Bronchial epithelial cell (primary cell): ENCODE measurements around the gene SOX2. TPM values are rescaled to one million over a fixed set of nuclear protein-coding genes. Genes with fewer than 3 reads are reported as not detected.
A peak's percentile ranks its signal among the peaks of the same experiment; 100 is the strongest.

Experiments used
- DNase-seq: peaks from one replicate; pipeline ENCODE4 v3.0.0-alpha.2; 2010; ENCODE audit warnings: low read depth
- FAIRE-seq: peaks from 2 replicates; lab custom pipeline; 2011; peaks lifted over from hg19 to GRCh38; lab: Jason Lieb, UNC
- H3K27me3 ChIP-seq: 2 replicates; pipeline ENCODE4 v1.5.1; 2011; ENCODE audit warnings: low read length; ENCODE audit not compliant: control insufficient read depth, insufficient read depth
- H3K36me3 ChIP-seq: 2 replicates; pipeline ENCODE4 v1.5.1; 2011; ENCODE audit warnings: low read length; ENCODE audit not compliant: control insufficient read depth, insufficient read depth
- H3K4me3 ChIP-seq: 2 replicates; pipeline ENCODE4 v1.5.1; 2011; ENCODE audit warnings: mild to moderate bottlenecking, low read depth, low read length, control low read depth
- total RNA-seq: library from RNA; depleted of rRNA; stranded (reverse); fragments of >200 nt; gene quantifications from 2 replicates; pipeline ENCODE4 v1.2.1, GENCODE V29; 2014
- TF ChIP-seq, protein P1 (sequence below): IDR thresholded peaks from 2 replicates; pipeline ENCODE4 v1.5.1; 2011; ENCODE audit warnings: mild to moderate bottlenecking, moderate library complexity, low read length, control low read depth, inconsistent platforms; ENCODE audit not compliant: insufficient read depth, severe bottlenecking

The SOX2 gene
- total RNA-seq, 1 donor from 2014 or later, result 4.5 TPM

DNA sequence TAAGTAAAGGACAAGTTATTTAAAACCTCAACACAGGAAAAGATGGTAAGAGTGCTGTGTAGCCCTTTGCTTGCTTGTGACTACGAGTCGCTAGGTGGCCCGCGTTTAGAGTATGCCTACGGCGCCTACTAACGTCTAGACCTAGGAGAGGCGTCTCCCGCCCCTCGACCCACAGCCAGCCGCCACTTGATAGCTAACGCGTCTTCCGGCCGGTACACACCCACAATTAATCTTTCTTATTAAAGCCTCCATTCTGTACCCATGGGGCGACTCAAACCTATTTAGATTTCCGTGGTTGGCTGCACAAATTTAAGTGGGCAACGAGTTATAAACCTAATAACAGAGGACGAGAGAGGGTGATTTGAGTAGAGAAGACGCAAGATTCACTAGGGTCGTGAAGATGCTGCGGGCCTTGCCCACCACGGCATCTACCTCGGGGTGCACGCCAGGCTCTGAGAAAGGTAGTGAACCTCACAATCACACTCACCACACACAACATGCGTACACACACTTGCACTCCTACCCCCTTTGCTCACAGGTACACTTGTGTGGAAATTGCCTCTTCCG is 12.0 kb downstream of the SOX2 start:
- Histone ChIP-seq H3K36me3 (no peaks in the 10 kb centered on the region), H3K4me3 (no peak overlapping the region), H3K27me3 (peaks cover 3% of the 10 kb centered on the region)
- TF ChIP-seq, protein P1, sequence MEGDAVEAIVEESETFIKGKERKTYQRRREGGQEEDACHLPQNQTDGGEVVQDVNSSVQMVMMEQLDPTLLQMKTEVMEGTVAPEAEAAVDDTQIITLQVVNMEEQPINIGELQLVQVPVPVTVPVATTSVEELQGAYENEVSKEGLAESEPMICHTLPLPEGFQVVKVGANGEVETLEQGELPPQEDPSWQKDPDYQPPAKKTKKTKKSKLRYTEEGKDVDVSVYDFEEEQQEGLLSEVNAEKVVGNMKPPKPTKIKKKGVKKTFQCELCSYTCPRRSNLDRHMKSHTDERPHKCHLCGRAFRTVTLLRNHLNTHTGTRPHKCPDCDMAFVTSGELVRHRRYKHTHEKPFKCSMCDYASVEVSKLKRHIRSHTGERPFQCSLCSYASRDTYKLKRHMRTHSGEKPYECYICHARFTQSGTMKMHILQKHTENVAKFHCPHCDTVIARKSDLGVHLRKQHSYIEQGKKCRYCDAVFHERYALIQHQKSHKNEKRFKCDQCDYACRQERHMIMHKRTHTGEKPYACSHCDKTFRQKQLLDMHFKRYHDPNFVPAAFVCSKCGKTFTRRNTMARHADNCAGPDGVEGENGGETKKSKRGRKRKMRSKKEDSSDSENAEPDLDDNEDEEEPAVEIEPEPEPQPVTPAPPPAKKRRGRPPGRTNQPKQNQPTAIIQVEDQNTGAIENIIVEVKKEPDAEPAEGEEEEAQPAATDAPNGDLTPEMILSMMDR, result no peak
- FAIRE-seq, result no peak
- DNase-seq, result no peak

DNA sequence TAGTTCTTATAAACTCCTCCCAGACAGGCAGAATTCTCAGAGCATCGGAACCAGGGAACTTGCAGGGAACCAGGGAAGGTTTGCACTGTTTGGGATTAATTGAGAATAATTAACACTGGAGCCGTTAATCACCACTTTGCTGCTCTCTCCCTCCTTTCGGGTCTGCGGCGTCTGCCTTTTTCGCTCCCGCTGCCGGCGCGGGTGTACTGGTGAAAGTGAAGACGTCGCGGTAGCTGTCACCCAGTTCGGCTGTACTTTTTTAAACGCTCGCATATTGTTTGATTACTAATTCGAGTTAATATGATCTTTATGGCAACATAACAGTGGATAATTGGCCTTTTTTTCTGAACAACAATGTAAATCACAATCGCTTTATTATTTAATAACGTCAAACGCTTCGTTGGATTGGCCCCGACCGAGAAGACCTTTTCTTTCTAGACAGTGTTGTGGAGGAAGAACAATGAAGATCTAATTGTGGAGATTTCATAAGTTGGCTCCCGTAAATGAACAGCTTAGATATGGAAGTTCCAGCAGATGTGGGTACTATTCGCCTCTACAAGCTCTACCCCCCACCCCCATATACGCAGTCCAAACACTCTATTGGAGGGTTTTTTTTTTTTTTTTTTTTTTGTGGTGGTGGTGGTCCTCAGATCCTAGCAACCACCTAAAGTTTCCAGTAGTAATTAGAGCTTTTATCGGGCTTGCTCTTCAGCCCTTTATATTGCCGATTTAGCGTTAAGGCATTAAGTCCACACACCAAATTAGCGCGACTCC is 12.7 kb downstream of the SOX2 start:
- FAIRE-seq (no peak), DNase-seq (no peak)
- H3K27me3 ChIP-seq, result peaks cover 5% of the 10 kb centered on the region
- no peak overlapping the region for H3K4me3 ChIP-seq
- TF ChIP-seq, protein P1, result no peak
- H3K36me3 ChIP-seq, result no peaks in the 10 kb centered on the region

DNA sequence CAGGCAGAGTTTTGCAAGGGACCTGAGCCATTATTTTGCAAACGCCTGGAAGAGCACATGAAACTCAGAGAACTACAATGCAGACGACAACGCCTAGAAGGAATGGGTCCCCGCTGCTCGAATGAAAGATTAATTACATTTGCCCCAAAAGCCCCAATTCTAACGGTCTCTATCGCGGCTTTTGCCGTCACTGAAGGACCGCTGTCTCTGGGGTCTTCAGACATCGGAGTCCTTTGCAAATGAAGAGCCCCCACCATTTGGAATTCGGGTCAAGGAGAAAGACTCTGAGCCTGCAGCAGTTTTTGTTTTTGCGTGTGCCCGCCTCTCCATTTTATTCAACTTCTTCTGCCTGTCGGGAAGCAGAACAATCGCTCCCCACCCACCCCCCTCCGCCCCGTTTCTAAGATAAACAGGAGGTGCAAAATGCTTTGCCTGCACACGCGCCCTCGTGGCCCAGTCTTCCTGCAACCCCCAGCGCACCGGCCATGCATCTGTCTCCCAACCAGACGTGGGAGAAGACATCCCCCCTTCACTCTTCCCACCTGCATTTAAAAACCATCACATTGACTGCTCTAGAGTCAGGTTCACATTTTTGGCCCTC is 13.5 kb downstream of the SOX2 start:
- DNase-seq, result no peak

DNA sequence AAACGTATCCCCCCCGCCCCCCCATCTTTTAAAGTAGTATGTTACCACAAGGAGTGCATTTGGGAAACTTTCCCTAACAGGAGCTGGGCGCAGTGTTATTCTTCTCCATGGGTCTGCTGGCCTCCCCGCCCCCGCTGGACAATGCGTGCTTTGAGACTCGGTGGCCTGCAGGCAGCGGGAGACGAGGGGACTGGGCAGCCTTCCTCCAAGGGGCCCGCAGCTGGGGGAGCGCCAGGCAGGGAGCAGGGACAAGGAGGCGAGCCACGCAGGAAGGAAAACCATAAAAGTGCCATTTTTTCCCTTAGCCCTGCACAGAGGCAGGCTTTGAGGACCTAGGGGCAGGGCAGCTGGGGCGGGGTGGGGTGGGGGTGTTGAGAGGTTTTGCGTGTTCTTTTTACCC is 14.1 kb downstream of the SOX2 start:
- Histone ChIP-seq H3K27me3 (peaks cover 5% of the 10 kb centered on the region), H3K4me3 (no peak overlapping the region), H3K36me3 (no peaks in the 10 kb centered on the region)
- TF ChIP-seq, protein P1, result no peak
- no peak for DNase-seq
- no peak for FAIRE-seq

More for the DNA sequence above, 13.5 kb downstream of the SOX2 start:
- no peak for FAIRE-seq
- TF ChIP-seq, protein P1, result no peak
- Histone ChIP-seq H3K36me3 (no peaks in the 10 kb centered on the region), H3K4me3 (no peak overlapping the region), H3K27me3 (peaks cover 5% of the 10 kb centered on the region)

DNA sequence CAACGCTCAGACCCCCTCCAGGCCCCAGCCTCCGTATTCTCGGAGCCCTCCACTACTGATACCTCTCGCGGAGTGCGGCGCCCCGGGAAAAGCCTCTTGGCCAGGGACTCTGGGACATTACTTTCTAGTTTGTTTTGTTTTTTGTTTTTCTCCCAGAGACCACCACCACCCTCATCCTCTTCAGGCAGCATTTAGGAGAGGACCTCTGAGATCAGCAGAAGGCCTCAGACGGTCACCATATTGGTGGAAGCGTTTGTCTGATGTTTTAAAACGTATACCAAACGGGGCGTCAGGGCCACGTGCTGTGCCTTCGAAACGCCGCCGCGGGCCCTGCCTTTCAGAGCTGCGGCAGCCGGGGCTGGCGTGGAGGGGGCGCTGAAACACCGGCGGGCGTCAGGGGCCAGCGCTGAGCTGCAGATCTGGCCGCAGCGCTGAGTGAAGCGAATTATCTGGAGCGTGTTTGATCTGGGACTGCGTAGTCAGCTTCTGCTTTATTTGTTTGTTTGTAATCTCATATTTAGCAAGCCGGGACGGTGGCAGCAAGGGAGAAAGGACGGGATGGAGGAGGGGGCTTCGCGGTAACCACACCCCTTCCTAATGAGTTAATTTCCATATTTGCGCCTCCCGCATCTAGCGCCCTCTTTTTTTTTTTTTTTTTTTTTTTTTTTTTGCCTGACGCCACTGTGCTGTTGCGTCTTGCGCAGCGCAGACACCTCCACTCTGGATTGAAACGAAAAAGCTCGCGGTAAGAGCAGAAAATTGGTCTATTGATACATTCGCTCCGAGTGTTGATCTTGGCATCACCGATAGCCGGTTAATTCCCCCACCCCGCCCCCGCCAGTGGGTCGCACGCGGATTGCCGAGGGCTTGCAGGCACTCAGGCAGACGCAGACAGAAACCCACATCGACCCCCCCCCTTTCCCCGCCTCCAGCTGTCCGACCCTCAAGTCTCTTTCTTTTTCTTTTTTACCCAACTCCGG is 14.9 kb downstream of the SOX2 start:
- Histone ChIP-seq H3K4me3 (peak overlapping the region; percentile 55), H3K27me3 (peaks cover 5% of the 10 kb centered on the region), H3K36me3 (no peaks in the 10 kb centered on the region)
- FAIRE-seq (no peak), DNase-seq (peak; percentile 29)
- TF ChIP-seq, protein P1, result peak; percentile 31
